Mesendoderm (in vitro differentiated cells): ENCODE results near the gene ASNSD1.
A peak's percentile ranks its signal among the peaks of the same experiment; 100 is the strongest.
"Not testable (repeated sequence)": the region's sequence is repeated elsewhere in the genome, so short reads cannot be mapped to it uniquely, and the experiment has no call there.

Experiments
- DNase-seq: peaks from one replicate; pipeline ENCODE4 v3.0.0; 2013
- H2AK5ac ChIP-seq: 2 replicates; pipeline ENCODE4 v1.6.1; 2013; ENCODE audit warnings: low read length, inconsistent platforms
- H2BK120ac ChIP-seq: 2 replicates; pipeline ENCODE4 v1.6.1; 2013; ENCODE audit warnings: low read depth, mild to moderate bottlenecking, low read length, moderate library complexity, mixed read lengths
- H2BK15ac ChIP-seq: replicated peaks from 2 replicates; pipeline ENCODE4 v1.6.1; 2013; ENCODE audit warnings: low read depth, mild to moderate bottlenecking, moderate library complexity
- H2BK5ac ChIP-seq: 2 replicates; pipeline ENCODE4 v1.6.1; 2013; ENCODE audit warnings: low read length, inconsistent platforms
- H3K18ac ChIP-seq: 2 replicates; pipeline ENCODE4 v1.6.1; 2013; ENCODE audit warnings: mild to moderate bottlenecking, low read length, mixed read lengths
- H3K23ac ChIP-seq: one replicate; pipeline ENCODE4 v1.6.1; 2013; ENCODE audit warnings: low read length
- H3K27ac ChIP-seq: 2 replicates; pipeline ENCODE4 v1.5.1; 2013; ENCODE audit warnings: low read depth, mild to moderate bottlenecking, inconsistent platforms, low read length, moderate library complexity
- H3K27me3 ChIP-seq: 2 replicates; pipeline ENCODE4 v1.6.1; 2013; ENCODE audit warnings: low read length, control low read depth, mild to moderate bottlenecking, inconsistent platforms; ENCODE audit not compliant: insufficient read depth, poor library complexity
- H3K36me3 ChIP-seq: 2 replicates; pipeline ENCODE4 v1.6.1; 2013; ENCODE audit warnings: low read length, inconsistent platforms; ENCODE audit not compliant: control insufficient read depth, insufficient read depth
- H3K4ac ChIP-seq: one replicate; pipeline ENCODE4 v1.6.1; 2013; ENCODE audit warnings: low read depth, mild to moderate bottlenecking, low read length, moderate library complexity
- H3K4me1 ChIP-seq: 2 replicates; pipeline ENCODE4 v1.6.1; 2013; ENCODE audit warnings: low read depth, low read length, inconsistent platforms; ENCODE audit not compliant: control insufficient read depth
- H3K4me2 ChIP-seq: 2 replicates; pipeline ENCODE4 v1.6.1; 2013; ENCODE audit warnings: low read length
- H3K4me3 ChIP-seq: 2 replicates; pipeline ENCODE4 v1.5.1; 2013; ENCODE audit warnings: mild to moderate bottlenecking, low read length
- H3K56ac ChIP-seq: one replicate; pipeline ENCODE4 v1.6.1; 2013; ENCODE audit warnings: low read length
- H3K79me1 ChIP-seq: 2 replicates; pipeline ENCODE4 v1.6.1; 2013; ENCODE audit warnings: low read length, inconsistent platforms
- H3K79me2 ChIP-seq: 2 replicates; pipeline ENCODE4 v1.6.1; 2013; ENCODE audit warnings: mild to moderate bottlenecking, low read length; ENCODE audit not compliant: control insufficient read depth, insufficient read depth
- H3K9ac ChIP-seq: 2 replicates; pipeline ENCODE4 v1.6.1; 2013; ENCODE audit warnings: low read length, inconsistent platforms
- H4K5ac ChIP-seq: one replicate; pipeline ENCODE4 v1.6.1; 2013; ENCODE audit warnings: low read length
- H4K8ac ChIP-seq: one replicate; pipeline ENCODE4 v1.6.1; 2013; ENCODE audit warnings: low read depth, mild to moderate bottlenecking, control low read depth, low read length, moderate library complexity
- WGBS: extraction: QIAGEN DNeasy Blood & Tissue Kit; methylation state at CpG from one replicate; pipeline ENCODE4 v1.1.7; 2013; ENCODE audit warnings: low lambda C conversion rate, missing lambda C conversion rate; ENCODE audit not compliant: insufficient coverage; ENCODE audit errors: extremely low coverage; 5-methylcytosine and 5-hydroxymethylcytosine counted together

ASNSD1 gene

GRCh38 chr2:189698020-189698887, 37.0 kb downstream of the ASNSD1 start:
- Histone ChIP-seq H3K9ac (no peak overlapping the region), H3K56ac (no peak overlapping the region), H4K8ac (no peak overlapping the region), H3K4me3 (no peak overlapping the region), H3K4ac (no peak overlapping the region), H2BK120ac (no peak overlapping the region), H3K4me1 (no peaks in the 10 kb centered on the region), H3K27ac (no peak overlapping the region), H3K79me1 (no peaks in the 10 kb centered on the region), H2AK5ac (no peak overlapping the region), H3K79me2 (no peaks in the 10 kb centered on the region), H3K18ac (no peak overlapping the region), H3K4me2 (no peak overlapping the region), H4K5ac (no peak overlapping the region), H3K27me3 (no peaks in the 10 kb centered on the region), H2BK5ac (no peak overlapping the region), H3K36me3 (no peaks in the 10 kb centered on the region), H2BK15ac (no peak overlapping the region), H3K23ac (no peak overlapping the region)
- WGBS = no CpG with 5 or more reads among the region's 6 CpGs
- DNase-seq = peak; percentile 89

GRCh38 chr2:189700681-189701080, 39.4 kb downstream of the ASNSD1 start:
- Histone ChIP-seq H3K79me2 (no peaks in the 10 kb centered on the region), H2BK15ac (no peak overlapping the region), H3K56ac (no peak overlapping the region), H2BK120ac (no peak overlapping the region), H3K18ac (no peak overlapping the region), H3K36me3 (no peaks in the 10 kb centered on the region), H3K4ac (no peak overlapping the region), H3K4me3 (no peak overlapping the region), H2AK5ac (no peak overlapping the region), H3K4me2 (no peak overlapping the region), H3K27me3 (no peaks in the 10 kb centered on the region), H2BK5ac (no peak overlapping the region), H3K79me1 (no peaks in the 10 kb centered on the region), H3K27ac (no peak overlapping the region), H3K4me1 (no peaks in the 10 kb centered on the region), H4K8ac (no peak overlapping the region), H3K9ac (no peak overlapping the region), H4K5ac (no peak overlapping the region), H3K23ac (no peak overlapping the region)
- WGBS = no CpG with 5 or more reads among the region's 2 CpGs
- DNase-seq = no peak

- no peak overlapping the region for H3K4me2 ChIP-seq
These were observed 40.8 kb downstream of the ASNSD1 start for GRCh38 chr2:189702071-189702470.

GRCh38 chr2:189709501-189710221, 48.4 kb downstream of the ASNSD1 start:
- Histone ChIP-seq H3K27me3 (no peaks in the 10 kb centered on the region), H3K4ac (no peak overlapping the region), H3K56ac (no peak overlapping the region), H2BK5ac (no peak overlapping the region), H3K27ac (no peak overlapping the region), H2BK15ac (no peak overlapping the region), H3K9ac (no peak overlapping the region), H3K18ac (no peak overlapping the region), H3K4me2 (no peak overlapping the region), H4K5ac (no peak overlapping the region), H3K79me1 (no peaks in the 10 kb centered on the region), H2BK120ac (no peak overlapping the region), H3K79me2 (no peaks in the 10 kb centered on the region), H4K8ac (no peak overlapping the region), H3K4me1 (no peaks in the 10 kb centered on the region), H2AK5ac (no peak overlapping the region), H3K4me3 (no peak overlapping the region), H3K36me3 (no peaks in the 10 kb centered on the region), H3K23ac (no peak overlapping the region)
- peak; percentile 16 for DNase-seq
- no CpG with 5 or more reads among the region's 5 CpGs for WGBS

More at GRCh38 chr2:189702071-189702470, 40.8 kb downstream of the ASNSD1 start:
- H3K56ac ChIP-seq = peak overlapping the region; percentile 37
- H3K27ac ChIP-seq = no peak overlapping the region
- H2BK120ac ChIP-seq = no peak overlapping the region
- H3K4me3 ChIP-seq = no peak overlapping the region
- no peak overlapping the region for H3K9ac ChIP-seq
- H2BK15ac ChIP-seq = no peak overlapping the region
- H3K4me1 ChIP-seq = no peaks in the 10 kb centered on the region
- H2AK5ac ChIP-seq = no peak overlapping the region
- H4K5ac ChIP-seq = no peak overlapping the region
- no peak overlapping the region for H3K4ac ChIP-seq
- no peaks in the 10 kb centered on the region for H3K36me3 ChIP-seq
- no peak overlapping the region for H3K18ac ChIP-seq
- H3K27me3 ChIP-seq = no peaks in the 10 kb centered on the region
- DNase-seq = peak; percentile 57
- H3K79me1 ChIP-seq = no peaks in the 10 kb centered on the region
- H2BK5ac ChIP-seq = no peak overlapping the region
- no peak overlapping the region for H3K23ac ChIP-seq
- no peak overlapping the region for H4K8ac ChIP-seq
- H3K79me2 ChIP-seq = no peaks in the 10 kb centered on the region

- WGBS = no CpG with 5 or more reads among the region's 1 CpG
- H3K36me3 ChIP-seq = not testable (repeated sequence)
These were observed 56.3 kb downstream of the ASNSD1 start for GRCh38 chr2:189717593-189717992.

More at GRCh38 chr2:189717593-189717992, 56.3 kb downstream of the ASNSD1 start:
- H3K27me3 ChIP-seq, H3K4me3 ChIP-seq, H3K79me2 ChIP-seq, H3K79me1 ChIP-seq, DNase-seq, H2BK5ac ChIP-seq, H3K4me1 ChIP-seq, H3K27ac ChIP-seq, H3K18ac ChIP-seq, H2BK15ac ChIP-seq, H3K4ac ChIP-seq, H3K56ac ChIP-seq, H4K8ac ChIP-seq, H3K4me2 ChIP-seq, H2BK120ac ChIP-seq, H2AK5ac ChIP-seq, H4K5ac ChIP-seq, H3K23ac ChIP-seq, H3K9ac ChIP-seq: not testable (repeated sequence)
